Ovary (tissue), 9 donors: Measurements from ENCODE around the gene COL28A1. TPM values are rescaled to one million over a fixed set of nuclear protein-coding genes. Genes with fewer than 3 reads are reported as not detected.

Experiments used
- DNase-seq, 5 donors: peaks; one replicate each; pipeline ENCODE4 v3.0.0-alpha.2; 2019 to 2020
- H3K27ac ChIP-seq, 2 donors: fragments of 200-600 bp; one replicate each; pipeline versions ENCODE4 v1.5.1 to v1.8.0; 2019 to 2022
- H3K27me3 ChIP-seq: fragments of 200-600 bp; one replicate; pipeline ENCODE4 v1.8.0; 2022
- H3K36me3 ChIP-seq: fragments of 200-600 bp; sonication (generic); one replicate; pipeline ENCODE4 v1.5.1; 2019
- H3K4me1 ChIP-seq: one replicate; pipeline ENCODE4 v1.8.1; 2013; ENCODE audit warnings: mild to moderate bottlenecking, moderate library complexity; ENCODE audit not compliant: insufficient read depth
- H3K4me3 ChIP-seq: fragments of 200-600 bp; sonication (generic); one replicate; pipeline ENCODE4 v1.5.1; 2017
- H3K9me3 ChIP-seq, 2 donors: fragments of 200-600 bp in 1 of 2; sonication (generic) in 1 of 2; one replicate each; pipeline versions ENCODE4 v1.5.1 to v1.8.1; 2013 to 2019; ENCODE audit warnings: mild to moderate bottlenecking in 1 of 2, moderate library complexity in 1 of 2
- CTCF ChIP-seq, 3 donors: fragments of 450-650 bp in 2 of 3; fragments of 200-600 bp in 1 of 3; IDR thresholded peaks; one replicate each; pipeline versions ENCODE4 v1.5.1 to v1.8.0; 2016 to 2022; ENCODE audit warnings: antibody characterized with exemption in 3 of 3, mild to moderate bottlenecking in 1 of 3
- EP300 ChIP-seq: sonication (generic); formaldehyde crosslinking; IDR thresholded peaks from one replicate; pipeline ENCODE4 v1.6.1; 2017; ENCODE audit warnings: antibody characterized with exemption
- POLR2A ChIP-seq: fragments of 450-650 bp; IDR thresholded peaks from one replicate; pipeline ENCODE4 v1.6.1; 2017; ENCODE audit warnings: antibody characterized with exemption, mild to moderate bottlenecking, moderate library complexity
- WGBS, 3 donors: extraction: QIAGEN DNeasy Blood & Tissue Kit in 1 of 3; methylation state at CpG; one replicate each; pipeline versions ENCODE4 v1.1.5 to v1.1.7; 2013 to 2017; 5-methylcytosine and 5-hydroxymethylcytosine counted together
- intact Hi-C, 4 donors: fragments of 100-400 bp; cut with DNase I; formaldehyde crosslinking; loops; one replicate each; pipeline versions ENCODE4 v1.11.0 to v1.15.1; 2022 to 2023
- polyA plus RNA-seq, 2 donors: library from polyadenylated mRNA; stranded (reverse); fragments of 200-250 nt in 1 of 2; fragments of 350-450 nt in 1 of 2; fragmentation: Illumina TruSeq in 1 of 2; extraction: RNeasy Lipid Tissue Mini Kit (QIAGEN cat#74804) in 1 of 2; gene quantifications; one replicate each; pipeline ENCODE4 v1.2.3, GENCODE V29; 2013 to 2014
- total RNA-seq, 7 donors: library from RNA; depleted of rRNA in 2 of 7; stranded (reverse); fragments of >200 nt in 2 of 7; fragmentation: NEBNext Ultra II Directional in 3 of 7; extraction: Animal tissue kit (Norgen Biotek cat#: 25700) in 3 of 7; gene quantifications; one replicate each; pipeline versions ENCODE4 v1.1.0 to v1.2.4, GENCODE V29; 2016 to 2023
- donor health status: DM: no; HTN: no; CAD: no; lungs with moderate emphysema.
- donor health status: DM: no; HTN: no; CAD: no.
- donor health status: Bipolar disorder and iron deficiency.
- donor health status: DM: yes; HTN: yes; CAD: no.
- donor health status: DM: no; HTN: no; CAD: no.
- donor health status: DM: yes; HTN: yes; CAD: no.

Gene COL28A1
- total and polyA plus RNA-seq, 9 donors = 0.29 to 4.2 (median 1.4) TPM

DNA sequence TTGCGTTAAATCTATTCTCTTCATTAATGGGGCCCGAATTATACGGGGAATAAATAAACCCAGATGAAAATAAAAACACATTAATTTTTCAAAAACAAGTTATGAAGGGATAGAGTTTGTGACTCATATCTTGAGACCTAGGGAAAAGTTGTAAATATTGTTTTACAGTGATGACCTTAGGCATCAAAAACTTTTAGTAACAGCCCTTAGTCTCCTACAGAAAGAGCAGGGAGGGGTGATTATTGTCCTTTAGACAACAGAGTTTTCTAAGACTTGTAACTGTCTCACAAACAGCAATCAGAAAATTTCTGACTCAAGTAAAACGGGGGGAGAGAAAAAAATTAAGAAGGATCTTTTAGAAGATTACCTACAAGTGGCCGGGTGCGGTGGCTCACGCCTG is 102.7 kb downstream of the COL28A1 start:
- Histone ChIP-seq H3K9me3 (no peaks in the 10 kb centered on the region), H3K4me1 (peaks cover 1% of the 10 kb centered on the region), H3K4me3 (no peak overlapping the region), H3K36me3 (no peaks in the 10 kb centered on the region), H3K27me3 (no peaks in the 10 kb centered on the region), H3K27ac (no peak overlapping the region)
- intact Hi-C loops = no loop called here
- no peak for DNase-seq
- 62 to 72% (median 66%) methylated on average over 7 of the region's 7 CpGs for WGBS, 3 donors
- no peak for TF ChIP-seq EP300
- TF ChIP-seq CTCF (IDR thresholded peaks at IDR 0.05) = no peak
- TF ChIP-seq POLR2A = no peak

GRCh38 chr7:7428806-7429205 is 106.9 kb downstream of the COL28A1 start:
- Histone ChIP-seq H3K9me3 (no peaks in the 10 kb centered on the region), H3K27ac (no peak overlapping the region), H3K27me3 (no peaks in the 10 kb centered on the region), H3K4me3 (no peak overlapping the region), H3K36me3 (no peaks in the 10 kb centered on the region), H3K4me1 (no peaks in the 10 kb centered on the region)
- DNase-seq = no peak
- intact Hi-C loops = loop anchor here in 2 of 4 donors (5.0 to 10.0 kb wide), 2 partner anchors 106 to 788 kb away; partner anchors contain the start of gene COL28A1 (in 1 of the 2)
- TF ChIP-seq POLR2A = no peak
- WGBS, 3 donors = 41 to 43% (median 42%) methylated on average over 4 of the region's 4 CpGs

- H3K9me3 ChIP-seq = no peaks in the 10 kb centered on the region
- no peaks in the 10 kb centered on the region for H3K4me1 ChIP-seq
- H3K27ac ChIP-seq = no peak overlapping the region
- DNase-seq = no peak
- 72 to 83% (median 73%) methylated on average over 1 of the region's 1 CpG for WGBS, 3 donors
- H3K27me3 ChIP-seq = no peaks in the 10 kb centered on the region
- H3K36me3 ChIP-seq = no peaks in the 10 kb centered on the region
- TF ChIP-seq POLR2A (no peak), EP300 (no peak), CTCF (IDR thresholded peaks at IDR 0.05) (no peak)
- intact Hi-C loops = loop anchor here in 2 of 4 donors (5.0 to 10.0 kb wide), 2 partner anchors 107 to 790 kb away; partner anchors contain the start of gene COL28A1 (in 1 of the 2)
- H3K4me3 ChIP-seq = no peak overlapping the region
Measured at GRCh38 chr7:7427363-7427762, 108.3 kb downstream of the COL28A1 start.

DNA sequence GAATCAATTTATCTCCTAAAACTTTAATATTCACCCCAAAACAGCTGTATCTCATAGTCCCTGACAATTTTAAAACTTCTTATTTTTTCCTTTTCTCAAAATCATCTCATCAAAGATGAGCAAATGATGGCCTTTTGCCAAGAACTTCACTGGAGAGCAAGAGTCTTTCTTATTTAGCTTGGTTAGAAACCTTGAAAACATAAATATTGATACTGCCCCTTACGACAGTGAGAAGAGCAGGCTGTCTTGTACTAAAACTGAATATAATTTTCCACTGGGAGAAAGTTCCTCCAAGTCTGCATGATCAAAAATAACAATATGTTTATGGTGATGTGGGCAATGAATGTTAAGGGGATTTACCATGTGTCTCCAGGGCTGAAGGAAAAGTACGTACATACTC is 109.0 kb downstream of the COL28A1 start:
- Histone ChIP-seq H3K27ac (no peak overlapping the region), H3K9me3 (no peaks in the 10 kb centered on the region), H3K27me3 (no peaks in the 10 kb centered on the region), H3K4me1 (no peaks in the 10 kb centered on the region), H3K36me3 (no peaks in the 10 kb centered on the region), H3K4me3 (no peak overlapping the region)
- DNase-seq = no peak
- TF ChIP-seq POLR2A = no peak
- no peak for TF ChIP-seq EP300
- no peak for TF ChIP-seq CTCF (IDR thresholded peaks at IDR 0.05)
- intact Hi-C loops = loop anchor here in 2 of 4 donors (5.0 to 10.0 kb wide), 2 partner anchors 108 to 791 kb away; partner anchors contain the start of gene COL28A1 (in 1 of the 2)
- 21 to 37% (median 35%) methylated on average over 2 of the region's 2 CpGs for WGBS, 3 donors

DNA sequence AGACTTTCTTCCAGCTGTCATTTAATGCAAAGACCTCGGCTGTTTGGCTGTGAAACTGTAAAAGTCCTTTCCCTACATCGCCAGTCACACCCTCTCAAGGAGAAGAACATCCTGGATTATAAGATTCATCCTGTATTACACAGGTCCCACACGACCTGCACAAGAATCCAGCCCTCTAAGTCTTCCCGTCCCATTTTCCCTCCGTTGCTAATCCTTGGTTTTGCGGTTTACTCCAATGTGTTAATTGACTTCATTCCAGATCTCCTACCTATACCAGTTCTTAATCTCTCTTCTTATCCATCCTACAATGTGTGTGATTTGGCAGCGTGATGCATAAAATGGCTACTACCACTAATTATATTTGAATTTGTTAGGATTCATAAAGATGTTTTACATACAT is 110.4 kb downstream of the COL28A1 start:
- Histone ChIP-seq H3K27ac (no peak overlapping the region), H3K4me3 (no peak overlapping the region), H3K4me1 (no peaks in the 10 kb centered on the region), H3K36me3 (no peaks in the 10 kb centered on the region), H3K27me3 (no peaks in the 10 kb centered on the region), H3K9me3 (no peaks in the 10 kb centered on the region)
- TF ChIP-seq EP300 (no peak), CTCF (IDR thresholded peaks at IDR 0.05) (no peak), POLR2A (no peak)
- no peak for DNase-seq
- 83 to 90% (median 89%) methylated on average over 7 of the region's 7 CpGs for WGBS, 3 donors
- intact Hi-C loops = loop anchor here in 2 of 4 donors (5.0 to 10.0 kb wide), 2 partner anchors 109 to 792 kb away; partner anchors contain the start of gene COL28A1 (in 1 of the 2)
